GM19239 (cell line): ENCODE results near the gene EPB41L4B.
"Not testable (repeated sequence)": the region's sequence is repeated elsewhere in the genome, so short reads cannot be mapped to it uniquely, and the experiment has no call there.

Experiments used
- DNase-seq: peaks from one replicate; pipeline ENCODE4 v3.0.0; 2011; ENCODE audit warnings: low spot score; ENCODE audit not compliant: insufficient read length
- FAIRE-seq: peaks from 2 replicates; lab custom pipeline; 2011; peaks lifted over from hg19 to GRCh38; lab: Jason Lieb, UNC

EPB41L4B gene

GRCh38 chr9:109303900-109304299, 17.0 kb downstream of the EPB41L4B start:
- DNase-seq (no peak), FAIRE-seq (no peak)

- no peak for FAIRE-seq
- no peak for DNase-seq
Measured at GRCh38 chr9:109302606-109303005, 18.3 kb downstream of the EPB41L4B start.

- FAIRE-seq (no peak), DNase-seq (no peak)
Measured at GRCh38 chr9:109301012-109301411, 19.8 kb downstream of the EPB41L4B start.

GRCh38 chr9:109299891-109300290, 21.0 kb downstream of the EPB41L4B start:
- no peak for FAIRE-seq

GRCh38 chr9:109297899-109298298, 23.0 kb downstream of the EPB41L4B start:
- DNase-seq: no peak
- no peak for FAIRE-seq

More at GRCh38 chr9:109299891-109300290, 21.0 kb downstream of the EPB41L4B start:
- DNase-seq: no peak

GRCh38 chr9:109295221-109296130, 25.4 kb downstream of the EPB41L4B start:
- DNase-seq (no peak), FAIRE-seq (no peak)

GRCh38 chr9:109290385-109290784, 30.5 kb downstream of the EPB41L4B start:
- DNase-seq (no peak), FAIRE-seq (no peak)

- DNase-seq (no peak), FAIRE-seq (no peak)
Measured at GRCh38 chr9:109289931-109290330, 30.9 kb downstream of the EPB41L4B start.

GRCh38 chr9:109289186-109289585, 31.7 kb downstream of the EPB41L4B start:
- FAIRE-seq (no peak), DNase-seq (no peak)

GRCh38 chr9:109286981-109287380, 33.9 kb downstream of the EPB41L4B start:
- DNase-seq (no peak), FAIRE-seq (no peak)

- FAIRE-seq (no peak), DNase-seq (no peak)
Measured at GRCh38 chr9:109286571-109286977, 34.3 kb downstream of the EPB41L4B start.

- not testable (repeated sequence) for DNase-seq, FAIRE-seq
Measured at GRCh38 chr9:109283672-109284071, 37.2 kb downstream of the EPB41L4B start.

- no peak for FAIRE-seq
- DNase-seq: no peak
Measured at GRCh38 chr9:109283012-109283411, 37.8 kb downstream of the EPB41L4B start.

- FAIRE-seq: no peak
Measured at GRCh38 chr9:109282302-109282701, 38.6 kb downstream of the EPB41L4B start.

GRCh38 chr9:109281518-109281917, 39.3 kb downstream of the EPB41L4B start:
- FAIRE-seq (no peak), DNase-seq (no peak)

More at GRCh38 chr9:109282302-109282701, 38.6 kb downstream of the EPB41L4B start:
- DNase-seq: no peak

GRCh38 chr9:109278848-109279247, 42.0 kb downstream of the EPB41L4B start:
- DNase-seq: no peak
- FAIRE-seq: no peak

GRCh38 chr9:109278216-109278615, 42.6 kb downstream of the EPB41L4B start:
- DNase-seq (no peak), FAIRE-seq (no peak)

GRCh38 chr9:109277451-109277850, 43.4 kb downstream of the EPB41L4B start:
- FAIRE-seq: no peak
- DNase-seq: no peak

- FAIRE-seq (no peak), DNase-seq (no peak)
Measured at GRCh38 chr9:109276469-109277440, 44.1 kb downstream of the EPB41L4B start.

- FAIRE-seq (no peak), DNase-seq (no peak)
Measured at GRCh38 chr9:109274884-109275730, 45.8 kb downstream of the EPB41L4B start.
